ENCODE measurements around the gene STK10. TPM values are rescaled to one million over a fixed set of nuclear protein-coding genes. Genes with fewer than 3 reads are reported as not detected.
"Not testable (repeated sequence)": the region's sequence is repeated elsewhere in the genome, so short reads cannot be mapped to it uniquely, and the experiment has no call there.

The STK10 gene
- total RNA-seq = 10 to 100 TPM; 42.9 to 92.2 TPM

- peaks cover 8 to 9% of the 10 kb centered on the region in 2 donors for H3K36me3 Mint-ChIP-seq
- DNase-seq (ENCODE audit: low spot score in 2 of 2) = peak; percentile 89 to 90
- peak within 1 kb of the TSS; percentile 94 to 95 for H3K27ac Mint-ChIP-seq
- peak; percentile 56 to 83 for ATAC-seq
- H3K9me3 Mint-ChIP-seq = no peaks in the 10 kb centered on the region
Measured at GRCh38 chr5:172188033-172188892, at the start of gene STK10. Gene STK10 (minus strand): TSS chr5:172188224. CDS start chr5:172188042, 182 bp downstream.

GRCh38 chr5:172235827-172236736 is 48.1 kb upstream of the STK10 start:
- Mint-ChIP-seq H3K36me3 (peaks cover 7 to 15% of the 10 kb centered on the region in 2 donors), H3K9me3 (no peaks in the 10 kb centered on the region), H3K27ac (no peak overlapping the region)
- ATAC-seq (no peak), DNase-seq (ENCODE audit: low spot score in 2 of 2) (no peak)

- Mint-ChIP-seq H3K9me3 (no peaks in the 10 kb centered on the region), H3K27ac (no peak overlapping the region), H3K36me3 (peaks cover 7 to 15% of the 10 kb centered on the region in 2 donors)
- DNase-seq (ENCODE audit: low spot score in 2 of 2) = no peak
- peak in 1 of 2 donors; percentile 11 for ATAC-seq
Measured at GRCh38 chr5:172235132-172235780, 47.2 kb upstream of the STK10 start.

- Mint-ChIP-seq H3K9me3 (no peaks in the 10 kb centered on the region), H3K36me3 (peaks cover 7 to 15% of the 10 kb centered on the region in 2 donors), H3K27ac (no peak overlapping the region)
- DNase-seq (ENCODE audit: low spot score in 2 of 2) = no peak
- ATAC-seq = no peak
Measured at GRCh38 chr5:172234031-172234430, 46.0 kb upstream of the STK10 start.

GRCh38 chr5:172229904-172230303 is 41.9 kb upstream of the STK10 start:
- ATAC-seq = peak; percentile 87 to 92
- Mint-ChIP-seq H3K27ac (peak overlapping the region in 1 of 2 donors; percentile 60), H3K9me3 (no peaks in the 10 kb centered on the region), H3K36me3 (peaks cover 7 to 32% of the 10 kb centered on the region in 2 donors)
- DNase-seq (ENCODE audit: low spot score in 2 of 2) = no peak

- Mint-ChIP-seq H3K27ac (peak overlapping the region in 1 of 2 donors; percentile 65), H3K9me3 (peaks cover 0 to 10% of the 10 kb centered on the region in 2 donors), H3K36me3 (peaks cover 14 to 40% of the 10 kb centered on the region in 2 donors)
- no peak for ATAC-seq
- DNase-seq (ENCODE audit: low spot score in 2 of 2) = no peak
Measured at GRCh38 chr5:172224996-172225395, 37.0 kb upstream of the STK10 start.

GRCh38 chr5:172223901-172224873 is 36.2 kb upstream of the STK10 start:
- Mint-ChIP-seq H3K36me3 (peaks cover 22 to 49% of the 10 kb centered on the region in 2 donors), H3K27ac (peak overlapping the region; percentile 65 to 91)
- DNase-seq (ENCODE audit: low spot score in 2 of 2) = peak; percentile 45 to 70

GRCh38 chr5:172219296-172219695 is 31.3 kb upstream of the STK10 start:
- H3K9me3 Mint-ChIP-seq = peaks cover 0 to 17% of the 10 kb centered on the region in 2 donors
- no peak for ATAC-seq
- peaks cover 33 to 45% of the 10 kb centered on the region in 2 donors for H3K36me3 Mint-ChIP-seq
- H3K27ac Mint-ChIP-seq = no peak overlapping the region
- no peak for DNase-seq (ENCODE audit: low spot score in 2 of 2)

More at GRCh38 chr5:172223901-172224873, 36.2 kb upstream of the STK10 start:
- peaks cover 0 to 17% of the 10 kb centered on the region in 2 donors for H3K9me3 Mint-ChIP-seq
- peak; percentile 87 to 93 for ATAC-seq

- no peak overlapping the region for H3K27ac Mint-ChIP-seq
- peaks cover 29 to 35% of the 10 kb centered on the region in 2 donors for H3K36me3 Mint-ChIP-seq
- peaks cover 0 to 8% of the 10 kb centered on the region in 2 donors for H3K9me3 Mint-ChIP-seq
- no peak for ATAC-seq
- no peak for DNase-seq (ENCODE audit: low spot score in 2 of 2)
Measured at GRCh38 chr5:172216345-172216744, 28.3 kb upstream of the STK10 start.

GRCh38 chr5:172213126-172213525 is 25.1 kb upstream of the STK10 start:
- H3K36me3 Mint-ChIP-seq = peaks cover 14 to 17% of the 10 kb centered on the region in 2 donors
- DNase-seq (ENCODE audit: low spot score in 2 of 2) (no peak), ATAC-seq (no peak)
- no peak overlapping the region for H3K27ac Mint-ChIP-seq
- H3K9me3 Mint-ChIP-seq = no peaks in the 10 kb centered on the region

- ATAC-seq = no peak
- H3K27ac Mint-ChIP-seq = no peak overlapping the region
- H3K9me3 Mint-ChIP-seq = no peaks in the 10 kb centered on the region
- peaks cover 7 to 10% of the 10 kb centered on the region in 2 donors for H3K36me3 Mint-ChIP-seq
- no peak for DNase-seq (ENCODE audit: low spot score in 2 of 2)
Measured at GRCh38 chr5:172211676-172212075, 23.7 kb upstream of the STK10 start.

GRCh38 chr5:172209714-172210113 is 21.7 kb upstream of the STK10 start:
- no peak for DNase-seq (ENCODE audit: low spot score in 2 of 2)
- ATAC-seq = no peak
- peaks cover 7 to 10% of the 10 kb centered on the region in 2 donors for H3K36me3 Mint-ChIP-seq
- H3K9me3 Mint-ChIP-seq = no peaks in the 10 kb centered on the region
- no peak overlapping the region for H3K27ac Mint-ChIP-seq

GRCh38 chr5:172207511-172207910 is 19.5 kb upstream of the STK10 start:
- H3K27ac Mint-ChIP-seq = no peak overlapping the region
- H3K36me3 Mint-ChIP-seq = peaks cover 7 to 10% of the 10 kb centered on the region in 2 donors
- no peak for ATAC-seq
- no peak for DNase-seq (ENCODE audit: low spot score in 2 of 2)
- no peaks in the 10 kb centered on the region for H3K9me3 Mint-ChIP-seq

- DNase-seq (ENCODE audit: low spot score in 2 of 2); ATAC-seq; H3K9me3 Mint-ChIP-seq; H3K36me3 Mint-ChIP-seq; H3K27ac Mint-ChIP-seq: not testable (repeated sequence)
Measured at GRCh38 chr5:172205984-172206383, 18.0 kb upstream of the STK10 start.

- DNase-seq (ENCODE audit: low spot score in 2 of 2) = no peak
- no peak overlapping the region for H3K27ac Mint-ChIP-seq
- no peaks in the 10 kb centered on the region for H3K36me3 Mint-ChIP-seq
- no peak for ATAC-seq
- H3K9me3 Mint-ChIP-seq = no peaks in the 10 kb centered on the region
Measured at GRCh38 chr5:172200476-172200875, 12.5 kb upstream of the STK10 start.

Data from activated naive CD4-positive, alpha-beta T cell treated with anti-CD3 and anti-CD28 coated beads, Interleukin-2, amount 50 U/mL, for 72 hours (primary cell).